Measurements from ENCODE around the gene GCAT. TPM values are rescaled to one million over a fixed set of nuclear protein-coding genes. Genes with fewer than 3 reads are reported as not detected.

GCAT gene
- total RNA-seq, 4 donors from 2014 or later, result 8.0 to 21.0 (median 15.7) TPM

DNA sequence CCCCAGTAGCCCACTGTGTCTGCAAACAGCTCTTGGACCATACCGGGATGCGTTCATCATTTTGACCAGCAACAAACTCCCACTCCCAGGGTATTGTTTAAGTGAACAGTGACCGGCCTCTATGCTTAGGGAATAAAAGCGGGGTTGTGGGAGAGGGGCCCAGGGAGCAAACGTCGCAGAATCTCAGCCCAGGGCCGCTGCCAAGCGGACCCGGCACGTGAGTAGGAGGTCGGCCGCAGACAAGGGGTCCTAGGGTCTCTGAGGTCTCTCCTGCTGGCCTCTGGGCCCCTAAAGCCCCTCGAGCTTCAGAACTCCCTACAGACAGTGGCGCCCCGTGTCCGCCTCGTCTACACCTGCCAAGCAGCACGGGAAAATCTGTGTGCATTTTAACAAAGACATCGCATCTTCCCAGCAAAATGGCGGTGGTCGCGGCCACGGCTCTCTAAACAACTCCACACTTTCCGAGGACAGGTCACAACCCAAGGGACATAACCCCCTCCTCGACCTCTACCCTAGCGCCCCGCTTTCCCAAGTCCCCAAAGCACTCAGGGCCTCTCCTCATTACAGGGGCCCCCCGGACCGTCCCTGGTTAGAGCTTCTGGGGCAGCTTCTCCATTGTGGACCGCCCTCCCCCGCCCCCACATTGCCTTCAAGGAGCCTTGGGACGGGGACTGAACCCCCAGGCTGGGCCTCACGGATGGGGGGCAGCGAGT is 3.9 kb upstream of the GCAT start:
- TF ChIP-seq POLR2AphosphoS5 (IDR thresholded peaks at IDR 0.05) (no peak), EP300 (IDR thresholded peaks at IDR 0.05) (no peak), POLR2A (IDR thresholded peaks at IDR 0.05) (no peak)
- TF ChIP-seq, protein P1, sequence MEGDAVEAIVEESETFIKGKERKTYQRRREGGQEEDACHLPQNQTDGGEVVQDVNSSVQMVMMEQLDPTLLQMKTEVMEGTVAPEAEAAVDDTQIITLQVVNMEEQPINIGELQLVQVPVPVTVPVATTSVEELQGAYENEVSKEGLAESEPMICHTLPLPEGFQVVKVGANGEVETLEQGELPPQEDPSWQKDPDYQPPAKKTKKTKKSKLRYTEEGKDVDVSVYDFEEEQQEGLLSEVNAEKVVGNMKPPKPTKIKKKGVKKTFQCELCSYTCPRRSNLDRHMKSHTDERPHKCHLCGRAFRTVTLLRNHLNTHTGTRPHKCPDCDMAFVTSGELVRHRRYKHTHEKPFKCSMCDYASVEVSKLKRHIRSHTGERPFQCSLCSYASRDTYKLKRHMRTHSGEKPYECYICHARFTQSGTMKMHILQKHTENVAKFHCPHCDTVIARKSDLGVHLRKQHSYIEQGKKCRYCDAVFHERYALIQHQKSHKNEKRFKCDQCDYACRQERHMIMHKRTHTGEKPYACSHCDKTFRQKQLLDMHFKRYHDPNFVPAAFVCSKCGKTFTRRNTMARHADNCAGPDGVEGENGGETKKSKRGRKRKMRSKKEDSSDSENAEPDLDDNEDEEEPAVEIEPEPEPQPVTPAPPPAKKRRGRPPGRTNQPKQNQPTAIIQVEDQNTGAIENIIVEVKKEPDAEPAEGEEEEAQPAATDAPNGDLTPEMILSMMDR (IDR thresholded peaks at IDR 0.05), result no peak
- no peak for ATAC-seq
- 68% methylated on average over 5 of the region's 34 CpGs; no CpG with 5 or more reads in 1 of the 2 donors for WGBS, 2 donors (ENCODE audit: low coverage in 1 of 2)
- no peaks in the 10 kb centered on the region for H3K27me3 ChIP-seq
- H3K9me3 ChIP-seq, result no peaks in the 10 kb centered on the region
- no peaks in the 10 kb centered on the region for H3K36me3 ChIP-seq
- peak overlapping the region in 1 of 2 donors; percentile 71 for H3K4me3 ChIP-seq
- H3K4me1 ChIP-seq, result peaks cover 0 to 64% (median 24%) of the 10 kb centered on the region in 3 donors
- peak overlapping the region in 3 of 4 donors; percentile 80 to 96 (median 93) for H3K27ac ChIP-seq

DNA sequence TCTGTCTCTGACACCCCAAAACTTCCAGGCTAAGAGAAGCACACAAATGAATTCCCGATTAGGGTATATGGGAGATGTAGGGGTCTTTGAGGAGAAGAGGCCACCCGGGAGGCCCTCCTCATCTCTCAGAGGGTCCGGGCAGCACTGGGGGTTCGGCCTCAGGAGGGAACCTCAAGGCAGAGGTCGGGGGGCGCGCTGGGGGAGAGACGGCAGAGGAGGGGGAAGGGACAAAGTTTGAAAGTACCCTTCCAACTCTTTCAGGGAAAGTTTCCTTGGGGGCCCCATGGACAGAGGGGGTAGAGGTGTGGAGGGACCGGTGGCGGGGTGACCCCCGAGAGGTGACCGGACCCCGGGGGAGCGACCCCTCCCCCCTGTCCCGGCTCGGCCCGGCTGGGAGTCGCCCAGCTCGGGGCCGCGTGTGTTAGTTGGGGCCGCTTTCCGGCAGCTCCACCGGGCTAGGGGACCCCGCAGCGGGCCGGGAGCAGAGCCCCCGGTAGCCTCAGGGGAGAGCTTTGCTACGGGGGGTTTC is 3.3 kb upstream of the GCAT start:
- TF ChIP-seq EP300 (IDR thresholded peaks at IDR 0.05), result no peak
- no peak for TF ChIP-seq POLR2A (IDR thresholded peaks at IDR 0.05)
- no peak for TF ChIP-seq POLR2AphosphoS5 (IDR thresholded peaks at IDR 0.05)
- TF ChIP-seq, protein P1 (IDR thresholded peaks at IDR 0.05), result no peak
- H3K4me1 ChIP-seq, result peaks cover 0 to 70% (median 24%) of the 10 kb centered on the region in 3 donors
- 0% methylated on average over 4 to 6 of the region's 29 CpGs for WGBS, 2 donors (ENCODE audit: low coverage in 1 of 2)

DNA sequence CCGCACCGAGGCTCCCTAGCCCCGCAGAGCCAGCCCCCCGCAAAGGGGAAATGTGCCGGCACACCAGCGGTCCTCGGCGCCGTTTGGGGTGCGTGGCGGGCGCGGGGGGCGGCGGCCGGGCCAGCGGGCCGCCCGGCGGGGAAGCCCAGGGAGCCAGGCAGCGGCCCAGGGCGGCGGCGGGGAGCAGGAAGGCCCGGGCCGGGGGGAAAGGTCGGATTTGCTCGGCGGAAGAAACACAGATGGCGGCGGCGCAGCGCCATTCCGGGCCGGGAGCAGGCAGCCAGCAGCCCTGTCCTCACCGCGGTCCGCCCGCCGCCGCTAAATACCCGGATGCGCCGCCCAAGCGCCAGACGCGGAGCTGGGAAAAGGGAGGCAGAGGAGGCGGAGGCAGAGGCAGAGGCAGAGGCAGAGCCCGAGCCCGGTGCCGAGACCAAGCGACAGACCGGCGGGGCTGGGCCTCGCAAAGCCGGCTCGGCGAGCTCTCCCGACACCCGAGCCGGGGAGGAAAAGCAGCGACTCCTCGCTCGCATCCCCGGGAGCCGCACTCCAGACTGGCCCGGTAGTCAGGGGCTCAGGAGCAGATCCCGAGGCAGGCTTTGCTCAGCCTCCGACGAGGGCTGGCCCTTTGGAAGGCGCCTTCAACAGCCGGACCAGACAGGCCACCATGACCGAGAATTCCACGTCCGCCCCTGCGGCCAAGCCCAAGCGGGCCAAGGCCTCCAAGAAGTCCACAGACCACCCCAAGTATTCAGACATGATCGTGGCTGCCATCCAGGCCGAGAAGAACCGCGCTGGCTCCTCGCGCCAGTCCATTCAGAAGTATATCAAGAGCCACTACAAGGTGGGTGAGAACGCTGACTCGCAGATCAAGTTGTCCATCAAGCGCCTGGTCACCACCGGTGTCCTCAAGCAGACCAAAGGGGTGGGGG is 2.6 kb upstream of the GCAT start:
- Histone ChIP-seq H3K27me3 (no peaks in the 10 kb centered on the region), H3K36me3 (no peaks in the 10 kb centered on the region), H3K27ac (peak overlapping the region; percentile 80 to 96 (median 89)), H3K4me3 (peak overlapping the region; percentile 66 to 71), H3K4me1 (peaks cover 0 to 77% (median 24%) of the 10 kb centered on the region in 3 donors), H3K9me3 (no peaks in the 10 kb centered on the region)
- peak; percentile 75 for ATAC-seq
- peak; percentile 94 to 95 for TF ChIP-seq POLR2A (IDR thresholded peaks at IDR 0.05)
- no peak for TF ChIP-seq EP300 (IDR thresholded peaks at IDR 0.05)
- peak; percentile 96 for TF ChIP-seq POLR2AphosphoS5 (IDR thresholded peaks at IDR 0.05)
- TF ChIP-seq, protein P1 (IDR thresholded peaks at IDR 0.05), result peak in 1 of 4 experiments; percentile 5
- WGBS, 2 donors (ENCODE audit: low coverage in 1 of 2), result 4 to 17% methylated on average over 2 to 5 of the region's 87 CpGs

More for the DNA sequence above, 3.3 kb upstream of the GCAT start:
- Histone ChIP-seq H3K27me3 (no peaks in the 10 kb centered on the region), H3K4me3 (peak overlapping the region; percentile 66 to 71), H3K9me3 (no peaks in the 10 kb centered on the region), H3K36me3 (no peaks in the 10 kb centered on the region), H3K27ac (peak overlapping the region; percentile 36 to 96 (median 86))
- no peak for ATAC-seq

DNA sequence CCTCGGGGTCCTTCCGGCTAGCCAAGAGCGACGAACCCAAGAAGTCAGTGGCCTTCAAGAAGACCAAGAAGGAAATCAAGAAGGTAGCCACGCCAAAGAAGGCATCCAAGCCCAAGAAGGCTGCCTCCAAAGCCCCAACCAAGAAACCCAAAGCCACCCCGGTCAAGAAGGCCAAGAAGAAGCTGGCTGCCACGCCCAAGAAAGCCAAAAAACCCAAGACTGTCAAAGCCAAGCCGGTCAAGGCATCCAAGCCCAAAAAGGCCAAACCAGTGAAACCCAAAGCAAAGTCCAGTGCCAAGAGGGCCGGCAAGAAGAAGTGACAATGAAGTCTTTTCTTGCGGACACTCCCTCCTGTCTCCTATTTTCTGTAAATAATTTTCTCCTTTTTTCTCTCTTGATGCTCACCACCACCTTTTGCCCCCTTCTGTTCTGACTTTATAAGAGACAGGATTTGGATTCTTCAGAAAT is 1.9 kb upstream of the GCAT start:
- TF ChIP-seq POLR2AphosphoS5 (IDR thresholded peaks at IDR 0.05) (no peak), POLR2A (IDR thresholded peaks at IDR 0.05) (no peak), EP300 (IDR thresholded peaks at IDR 0.05) (no peak)
- TF ChIP-seq, protein P1 (IDR thresholded peaks at IDR 0.05), result no peak
- 23 to 35% methylated on average over 6 to 8 of the region's 10 CpGs for WGBS, 2 donors (ENCODE audit: low coverage in 1 of 2)
- ATAC-seq, result no peak
- peak overlapping the region; percentile 80 to 96 (median 89) for H3K27ac ChIP-seq
- H3K4me1 ChIP-seq, result peaks cover 0 to 79% (median 24%) of the 10 kb centered on the region in 3 donors
- H3K27me3 ChIP-seq, result no peaks in the 10 kb centered on the region
- no peaks in the 10 kb centered on the region for H3K36me3 ChIP-seq
- no peaks in the 10 kb centered on the region for H3K9me3 ChIP-seq
- peak overlapping the region; percentile 66 to 71 for H3K4me3 ChIP-seq
